Thyroid gland (tissue), 4 donors: Measurements from ENCODE around the gene LIN28B. TPM values are rescaled to one million over a fixed set of nuclear protein-coding genes. Genes with fewer than 3 reads are reported as not detected.

Source experiments
- DNase-seq, 2 donors: peaks; one replicate each; pipeline ENCODE4 v3.0.0-alpha.2; 2019
- H3K27ac ChIP-seq, 3 donors: fragments of 200-600 bp; sonication (generic); 1 replicate in 2 of 3; 2 replicates in 1 of 3; pipeline ENCODE4 v1.5.1; 2016 to 2019; ENCODE audit warnings: mild to moderate bottlenecking in 1 of 3, moderate library complexity in 1 of 3
- H3K27me3 ChIP-seq: fragments of 200-600 bp; sonication (generic); one replicate; pipeline ENCODE4 v1.5.1; 2019
- H3K36me3 ChIP-seq, 2 donors: fragments of 200-600 bp; sonication (generic); one replicate each; pipeline ENCODE4 v1.5.1; 2016 to 2019
- H3K4me1 ChIP-seq, 2 donors: fragments of 200-600 bp; sonication (generic); one replicate each; pipeline ENCODE4 v1.5.1; 2017 to 2019
- H3K4me3 ChIP-seq, 3 donors: fragments of 200-600 bp; sonication (generic); replicated peaks in 1 of 3; 1 replicate in 2 of 3; 2 replicates in 1 of 3; pipeline ENCODE4 v1.5.1; 2016; ENCODE audit warnings: mild to moderate bottlenecking in 1 of 3
- H3K9me3 ChIP-seq: fragments of 200-600 bp; sonication (generic); one replicate; pipeline ENCODE4 v1.5.1; 2017
- CTCF ChIP-seq, 6 experiments: fragments of 200-600 bp in 3 of 6; fragments of 450-650 bp in 3 of 6; sonication (generic) in 3 of 6; IDR thresholded peaks; one replicate each; pipeline ENCODE4 v1.5.1; 2016 to 2019; ENCODE audit warnings: antibody characterized with exemption in 6 of 6, mild to moderate bottlenecking in 2 of 6, inconsistent platforms in 1 of 6, moderate library complexity in 1 of 6
- POLR2A ChIP-seq, 2 donors: fragments of 450-650 bp; IDR thresholded peaks; one replicate each; pipeline ENCODE4 v1.6.1; 2017; ENCODE audit warnings: antibody characterized with exemption in 2 of 2, mild to moderate bottlenecking in 2 of 2, moderate library complexity in 1 of 2
- WGBS, 2 donors: methylation state at CpG; one replicate each; pipeline ENCODE4 v1.1.5; 2017; 5-methylcytosine and 5-hydroxymethylcytosine counted together
- intact Hi-C: fragments of 100-400 bp; cut with DNase I; formaldehyde crosslinking; loops from one replicate; pipeline ENCODE4 v1.15.1; 2023
- total RNA-seq, 4 donors: library from RNA; depleted of rRNA; stranded (reverse); fragments of >200 nt; gene quantifications; one replicate each; pipeline ENCODE4 v1.2.3, GENCODE V29; 2016

The LIN28B gene
- total RNA-seq, 4 donors from 2014 or later: 0.24 TPM; not detected in 3

- H3K4me3 ChIP-seq: no peak overlapping the region
- TF ChIP-seq POLR2A (IDR thresholded peaks at IDR 0.05) (no peak), CTCF (IDR thresholded peaks at IDR 0.05) (no peak)
- H3K36me3 ChIP-seq: no peaks in the 10 kb centered on the region
- no peaks in the 10 kb centered on the region for H3K9me3 ChIP-seq
- DNase-seq: no peak
- peaks cover 5 to 22% of the 10 kb centered on the region in 2 donors for H3K4me1 ChIP-seq
- 85 to 93% methylated on average over 8 of the region's 8 CpGs for WGBS, 2 donors
- intact Hi-C loops: no loop called here
- no peaks in the 10 kb centered on the region for H3K27me3 ChIP-seq
- peak overlapping the region in 2 of 3 donors; percentile 42 to 81 for H3K27ac ChIP-seq
Observed at GRCh38 chr6:105106260-105106659, 149.4 kb downstream of the LIN28B start.

- Histone ChIP-seq H3K4me1 (peaks cover 5 to 22% of the 10 kb centered on the region in 2 donors), H3K9me3 (no peaks in the 10 kb centered on the region), H3K27ac (peak overlapping the region; percentile 42 to 81 (median 63)), H3K27me3 (no peaks in the 10 kb centered on the region), H3K4me3 (no peak overlapping the region), H3K36me3 (no peaks in the 10 kb centered on the region)
- no peak for DNase-seq
- whole genome bisulfite sequencing, 2 donors: 19 to 22% methylated on average over 1 of the region's 1 CpG
- intact Hi-C loops: no loop called here
- no peak for TF ChIP-seq POLR2A (IDR thresholded peaks at IDR 0.05)
- TF ChIP-seq CTCF (IDR thresholded peaks at IDR 0.05): no peak
Observed at GRCh38 chr6:105107207-105107606, 150.3 kb downstream of the LIN28B start.

GRCh38 chr6:105108631-105109262, 151.8 kb downstream of the LIN28B start:
- Histone ChIP-seq H3K4me1 (peaks cover 5 to 22% of the 10 kb centered on the region in 2 donors), H3K36me3 (no peaks in the 10 kb centered on the region), H3K27ac (no peak overlapping the region), H3K4me3 (no peak overlapping the region), H3K9me3 (no peaks in the 10 kb centered on the region), H3K27me3 (no peaks in the 10 kb centered on the region)
- no peak for DNase-seq
- intact Hi-C loops: no loop called here
- 79 to 84% methylated on average over 7 of the region's 7 CpGs for WGBS, 2 donors
- TF ChIP-seq CTCF (IDR thresholded peaks at IDR 0.05) (no peak), POLR2A (IDR thresholded peaks at IDR 0.05) (no peak)

GRCh38 chr6:105109955-105110895, 153.3 kb downstream of the LIN28B start:
- no peaks in the 10 kb centered on the region for H3K27me3 ChIP-seq
- no peak overlapping the region for H3K4me3 ChIP-seq
- 70 to 81% methylated on average over 8 of the region's 8 CpGs for WGBS, 2 donors
- no peaks in the 10 kb centered on the region for H3K9me3 ChIP-seq
- no peak overlapping the region for H3K27ac ChIP-seq
- no peak for TF ChIP-seq POLR2A (IDR thresholded peaks at IDR 0.05)
- TF ChIP-seq CTCF (IDR thresholded peaks at IDR 0.05): no peak
- no peak for DNase-seq
- no peaks in the 10 kb centered on the region for H3K36me3 ChIP-seq
- intact Hi-C loops: no loop called here
- H3K4me1 ChIP-seq: peaks cover 5 to 22% of the 10 kb centered on the region in 2 donors

GRCh38 chr6:105111105-105111504, 154.2 kb downstream of the LIN28B start:
- Histone ChIP-seq H3K36me3 (no peaks in the 10 kb centered on the region), H3K27me3 (no peaks in the 10 kb centered on the region), H3K4me3 (no peak overlapping the region), H3K27ac (no peak overlapping the region), H3K9me3 (no peaks in the 10 kb centered on the region), H3K4me1 (peaks cover 5 to 18% of the 10 kb centered on the region in 2 donors)
- WGBS, 2 donors: 86 to 93% methylated on average over 3 of the region's 3 CpGs
- intact Hi-C loops: no loop called here
- DNase-seq: no peak
- TF ChIP-seq POLR2A (IDR thresholded peaks at IDR 0.05): no peak
- TF ChIP-seq CTCF (IDR thresholded peaks at IDR 0.05): no peak
